Tibial nerve (tissue), 4 donors: ENCODE results near the gene SLC9C1.

Experiments used
- CTCF ChIP-seq, 5 experiments: fragments of 200-600 bp in 3 of 5; fragments of 450-650 bp in 2 of 5; sonication (generic) in 3 of 5; IDR thresholded peaks; one replicate each; pipeline ENCODE4 v1.5.1; 2016 to 2019; ENCODE audit warnings: antibody characterized with exemption in 5 of 5, mild to moderate bottlenecking in 3 of 5, moderate library complexity in 2 of 5
- EP300 ChIP-seq, 2 donors: sonication (generic); formaldehyde crosslinking; IDR thresholded peaks; one replicate each; pipeline ENCODE4 v1.6.1; 2017; ENCODE audit warnings: antibody characterized with exemption in 2 of 2, mild to moderate bottlenecking in 1 of 2
- POLR2A ChIP-seq, 2 donors: fragments of 450-650 bp; IDR thresholded peaks; one replicate each; pipeline ENCODE4 v1.6.1; 2017; ENCODE audit warnings: antibody characterized with exemption in 2 of 2, mild to moderate bottlenecking in 2 of 2, moderate library complexity in 2 of 2

GRCh38 chr3:112143689-112144088 is 150.3 kb downstream of the SLC9C1 start:
- TF ChIP-seq CTCF (IDR thresholded peaks at IDR 0.05), result no peak
- no peak for TF ChIP-seq EP300 (IDR thresholded peaks at IDR 0.05)
- TF ChIP-seq POLR2A (IDR thresholded peaks at IDR 0.05), result no peak
